Suppressor macrophage (primary cell): ENCODE data around the gene KCNQ1.

Experiments used
- DNase-seq, 4 experiments: peaks; one replicate each; pipeline ENCODE4 v3.0.0-alpha.2; 2020 to 2022

The KCNQ1 gene

GRCh38 chr11:2688381-2689231, 243.8 kb downstream of the KCNQ1 start:
- DNase-seq, result no peak

GRCh38 chr11:2689651-2690575, 245.1 kb downstream of the KCNQ1 start:
- no peak for DNase-seq

- no peak for DNase-seq
Measured at GRCh38 chr11:2690596-2691354, 246.0 kb downstream of the KCNQ1 start.

- DNase-seq, result no peak
Measured at GRCh38 chr11:2691355-2691761, 246.6 kb downstream of the KCNQ1 start.

- DNase-seq, result no peak
Measured at GRCh38 chr11:2691991-2692875, 247.4 kb downstream of the KCNQ1 start.

GRCh38 chr11:2693271-2694261, 248.8 kb downstream of the KCNQ1 start:
- DNase-seq, result no peak

GRCh38 chr11:2694495-2694894, 249.7 kb downstream of the KCNQ1 start:
- DNase-seq, result no peak

- DNase-seq, result no peak
Measured at GRCh38 chr11:2694995-2695939, 250.5 kb downstream of the KCNQ1 start.

GRCh38 chr11:2696455-2696854, 251.6 kb downstream of the KCNQ1 start:
- no peak for DNase-seq

GRCh38 chr11:2697866-2698265, 253.1 kb downstream of the KCNQ1 start:
- peak in 1 of 4 experiments; percentile 9 for DNase-seq

GRCh38 chr11:2698386-2699184, 253.8 kb downstream of the KCNQ1 start:
- DNase-seq, result no peak

- DNase-seq, result peak in 3 of 4 experiments; percentile 19 to 43 (median 24)
Measured at GRCh38 chr11:2699185-2699530, 254.3 kb downstream of the KCNQ1 start.

- DNase-seq, result peak; percentile 89 to 94 (median 92)
Measured at GRCh38 chr11:2699531-2700414, 255.0 kb downstream of the KCNQ1 start, which contains the start of gene KCNQ1OT1. Gene KCNQ1OT1 (minus strand): TSS chr11:2699994.

- peak; percentile 55 to 85 (median 70) for DNase-seq
Measured at GRCh38 chr11:2700415-2701211, 255.8 kb downstream of the KCNQ1 start.

GRCh38 chr11:2701230-2701629, 256.4 kb downstream of the KCNQ1 start:
- DNase-seq, result no peak

GRCh38 chr11:2701898-2702434, 257.2 kb downstream of the KCNQ1 start:
- no peak for DNase-seq
